ENCODE measurements around the gene NFATC2IP. TPM values are rescaled to one million over a fixed set of nuclear protein-coding genes. Genes with fewer than 3 reads are reported as not detected.

NFATC2IP gene
- total RNA-seq, 2 experiments from 2014 or later = 115 to 117 TPM

GRCh38 chr16:28983644-28984043, 32.9 kb downstream of the NFATC2IP start:
- H3K36me3 Mint-ChIP-seq = peaks cover 64% of the 10 kb centered on the region
- H3K27me3 Mint-ChIP-seq = no peaks in the 10 kb centered on the region
- POLR2A ChIA-PET = interaction anchor here (0.6 to 7.6 kb wide), 7 partner anchors 8 to 46 kb away, joined by 3 to 62 read pairs (median 5); partner anchors contain the start of gene SPNS1
- H3K9me3 Mint-ChIP-seq = peaks cover 5% of the 10 kb centered on the region
- DNase-seq = no peak
- peak overlapping the region; percentile 95 for H3K27ac Mint-ChIP-seq
- H3K4me3 Mint-ChIP-seq = peak overlapping the region; percentile 95
- peaks cover 25% of the 10 kb centered on the region for H3K4me1 Mint-ChIP-seq
- ATAC-seq (ENCODE audit: low read depth) = no peak

DNA sequence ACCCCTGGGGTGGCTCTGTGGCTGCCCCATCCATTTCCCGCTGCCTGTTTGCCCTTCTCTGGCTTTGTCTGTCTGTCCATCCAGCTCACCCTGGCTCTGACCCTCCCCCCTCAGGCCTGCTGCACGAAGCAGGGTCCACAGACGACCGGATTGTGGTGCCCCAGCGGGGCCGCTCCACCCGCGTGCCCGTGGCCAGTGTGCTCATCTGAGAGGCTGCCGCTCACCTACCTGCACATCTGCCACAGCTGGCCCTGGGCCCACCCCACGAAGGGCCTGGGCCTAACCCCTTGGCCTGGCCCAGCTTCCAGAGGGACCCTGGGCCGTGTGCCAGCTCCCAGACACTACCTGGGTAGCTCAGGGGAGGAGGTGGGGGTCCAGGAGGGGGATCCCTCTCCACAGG, 33.4 kb downstream of the NFATC2IP start:
- Mint-ChIP-seq H3K36me3 (peaks cover 66% of the 10 kb centered on the region), H3K27ac (peak overlapping the region; percentile 95), H3K9me3 (peaks cover 5% of the 10 kb centered on the region), H3K27me3 (no peaks in the 10 kb centered on the region), H3K4me3 (peak overlapping the region; percentile 95), H3K4me1 (peaks cover 29% of the 10 kb centered on the region)
- ATAC-seq (ENCODE audit: low read depth) (no peak), DNase-seq (no peak)
- POLR2A ChIA-PET = interaction anchor here (0.6 to 7.6 kb wide), 7 partner anchors 9 to 45 kb away, joined by 3 to 62 read pairs (median 13); partner anchors contain the start of gene SPNS1

DNA sequence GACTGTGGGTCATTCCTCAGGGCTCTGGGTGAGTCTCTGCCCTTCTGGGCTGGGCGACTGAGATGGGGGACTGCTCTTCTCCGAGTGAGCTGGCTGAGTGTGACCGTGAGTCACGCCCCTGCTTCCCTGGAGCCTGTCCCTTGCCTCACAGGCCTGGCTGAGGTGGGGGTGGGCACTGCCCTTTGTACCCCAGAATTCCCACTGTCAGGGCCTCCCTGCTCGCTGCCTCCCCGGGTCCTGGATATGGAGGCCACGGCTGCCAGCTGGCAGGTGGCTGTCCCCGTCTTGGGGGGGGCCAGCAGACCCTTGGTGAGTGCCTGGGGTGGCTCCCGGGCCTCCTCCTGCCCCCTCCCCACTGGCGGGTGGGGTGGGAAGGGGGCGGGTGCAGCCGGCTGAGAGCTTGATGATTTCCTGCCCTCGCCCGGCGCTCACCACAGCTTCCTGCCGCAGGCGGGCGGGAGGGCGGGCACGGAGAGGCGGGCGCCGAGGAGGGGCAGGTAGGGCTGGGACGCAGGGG, 33.9 kb downstream of the NFATC2IP start, which contains the start of gene LAT:
Gene LAT (plus strand): TSS at position 434 of the 517 bp plus-strand sequence. CDS start 366 bp downstream, outside the sequence.
- Mint-ChIP-seq H3K4me1 (peaks cover 35% of the 10 kb centered on the region), H3K9me3 (peaks cover 5% of the 10 kb centered on the region), H3K4me3 (peak within 1 kb of the TSS; percentile 95), H3K36me3 (peaks cover 71% of the 10 kb centered on the region), H3K27me3 (no peaks in the 10 kb centered on the region), H3K27ac (peak within 1 kb of the TSS; percentile 98)
- peak; percentile 86 for DNase-seq
- ATAC-seq (ENCODE audit: low read depth) = peak; percentile 60
- POLR2A ChIA-PET = interaction anchor here (0.8 to 7.6 kb wide), 10 partner anchors 9 to 989 kb away, joined by 3 to 62 read pairs (median 6); partner anchors contain the start of genes SPNS1 and TUFM

DNA sequence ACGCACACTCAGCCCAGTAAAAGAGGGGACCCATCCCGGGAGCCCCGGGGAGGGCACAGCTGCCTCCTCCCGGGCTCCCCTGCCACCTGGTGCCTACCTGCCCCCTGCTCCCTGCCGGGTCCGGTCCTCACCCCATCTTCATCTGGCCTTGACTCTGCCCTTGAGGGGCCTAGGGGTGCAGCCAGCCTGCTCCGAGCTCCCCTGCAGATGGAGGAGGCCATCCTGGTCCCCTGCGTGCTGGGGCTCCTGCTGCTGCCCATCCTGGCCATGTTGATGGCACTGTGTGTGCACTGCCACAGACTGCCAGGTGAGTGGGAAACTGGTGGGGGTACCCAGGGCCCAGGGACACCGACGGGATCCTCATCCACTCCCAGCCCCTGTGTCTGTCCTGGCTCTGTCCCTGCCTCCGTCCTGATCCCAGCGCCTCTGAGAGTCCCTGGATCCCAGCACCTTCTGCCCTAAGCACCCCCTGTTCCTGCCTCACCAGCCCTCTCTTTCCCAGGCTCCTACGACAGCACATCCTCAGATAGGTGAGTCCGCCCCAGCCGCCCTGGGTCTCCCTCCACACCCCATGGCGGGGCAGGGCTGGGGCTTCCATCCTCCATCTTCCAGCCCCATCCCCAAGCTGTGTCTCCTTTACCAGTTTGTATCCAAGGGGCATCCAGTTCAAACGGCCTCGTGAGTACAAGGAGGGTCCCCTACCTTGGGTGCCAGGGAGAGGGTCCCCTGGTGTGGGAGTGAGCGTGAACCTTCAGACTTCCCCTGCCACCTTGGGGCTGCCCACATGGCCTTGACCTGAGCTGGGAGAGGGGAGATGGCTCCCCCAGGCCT, 34.7 kb downstream of the NFATC2IP start:
- peaks cover 42% of the 10 kb centered on the region for H3K4me1 Mint-ChIP-seq
- H3K9me3 Mint-ChIP-seq = peaks cover 5% of the 10 kb centered on the region
- H3K27me3 Mint-ChIP-seq = no peaks in the 10 kb centered on the region
- peaks cover 76% of the 10 kb centered on the region for H3K36me3 Mint-ChIP-seq
- peak overlapping the region; percentile 98 for H3K27ac Mint-ChIP-seq
- POLR2A ChIA-PET = interaction anchor here (0.6 to 7.9 kb wide), 13 partner anchors 10 to 988 kb away, joined by 3 to 62 read pairs (median 6); partner anchors contain the start of genes SPNS1 and TUFM
- peak overlapping the region; percentile 95 for H3K4me3 Mint-ChIP-seq
- peak; percentile 26 for ATAC-seq (ENCODE audit: low read depth)
- DNase-seq = no peak

GRCh38 chr16:28986046-28986445, 35.3 kb downstream of the NFATC2IP start:
- peak overlapping the region; percentile 98 for H3K27ac Mint-ChIP-seq
- peak overlapping the region; percentile 95 for H3K4me3 Mint-ChIP-seq
- H3K9me3 Mint-ChIP-seq = peaks cover 5% of the 10 kb centered on the region
- H3K36me3 Mint-ChIP-seq = peaks cover 74% of the 10 kb centered on the region
- POLR2A ChIA-PET = interaction anchor here (0.6 to 7.9 kb wide), 8 partner anchors 11 to 88 kb away, joined by 4 to 62 read pairs (median 8); partner anchors contain the start of gene SPNS1
- H3K4me1 Mint-ChIP-seq = peaks cover 47% of the 10 kb centered on the region
- DNase-seq (no peak), ATAC-seq (ENCODE audit: low read depth) (no peak)
- no peaks in the 10 kb centered on the region for H3K27me3 Mint-ChIP-seq

DNA sequence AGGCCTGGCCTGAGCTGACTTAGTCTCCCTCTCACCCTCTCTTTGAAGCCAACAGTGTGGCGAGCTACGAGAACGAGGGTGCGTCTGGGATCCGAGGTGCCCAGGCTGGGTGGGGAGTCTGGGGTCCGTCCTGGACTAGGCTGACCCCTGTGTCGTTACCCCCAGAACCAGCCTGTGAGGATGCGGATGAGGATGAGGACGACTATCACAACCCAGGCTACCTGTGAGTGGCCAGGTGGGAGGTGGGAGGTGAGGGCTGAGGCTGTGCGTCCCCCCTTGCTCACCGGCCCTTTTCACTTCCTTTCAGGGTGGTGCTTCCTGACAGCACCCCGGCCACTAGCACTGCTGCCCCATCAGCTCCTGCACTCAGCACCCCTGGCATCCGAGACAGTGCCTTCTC, 35.8 kb downstream of the NFATC2IP start:
- Mint-ChIP-seq H3K4me3 (peak overlapping the region; percentile 95), H3K27ac (peak overlapping the region; percentile 98), H3K9me3 (peaks cover 5% of the 10 kb centered on the region), H3K36me3 (peaks cover 72% of the 10 kb centered on the region), H3K4me1 (peaks cover 47% of the 10 kb centered on the region), H3K27me3 (no peaks in the 10 kb centered on the region)
- ATAC-seq (ENCODE audit: low read depth) = no peak
- DNase-seq = no peak
- POLR2A ChIA-PET = interaction anchor here (0.6 to 7.9 kb wide), 6 partner anchors 11 to 88 kb away, joined by 4 to 62 read pairs (median 12); partner anchors contain the start of gene SPNS1

- Mint-ChIP-seq H3K27me3 (no peaks in the 10 kb centered on the region), H3K4me3 (peak overlapping the region; percentile 95), H3K9me3 (peaks cover 1% of the 10 kb centered on the region), H3K4me1 (peaks cover 50% of the 10 kb centered on the region), H3K36me3 (peaks cover 69% of the 10 kb centered on the region), H3K27ac (peak overlapping the region; percentile 98)
- DNase-seq (no peak), ATAC-seq (ENCODE audit: low read depth) (no peak)
- POLR2A ChIA-PET = interaction anchor here (0.6 to 7.9 kb wide), 7 partner anchors 12 to 657 kb away, joined by 3 to 62 read pairs (median 5); partner anchors contain the start of gene SPNS1
These were observed 36.6 kb downstream of the NFATC2IP start for GRCh38 chr16:28987170-28987853.

DNA sequence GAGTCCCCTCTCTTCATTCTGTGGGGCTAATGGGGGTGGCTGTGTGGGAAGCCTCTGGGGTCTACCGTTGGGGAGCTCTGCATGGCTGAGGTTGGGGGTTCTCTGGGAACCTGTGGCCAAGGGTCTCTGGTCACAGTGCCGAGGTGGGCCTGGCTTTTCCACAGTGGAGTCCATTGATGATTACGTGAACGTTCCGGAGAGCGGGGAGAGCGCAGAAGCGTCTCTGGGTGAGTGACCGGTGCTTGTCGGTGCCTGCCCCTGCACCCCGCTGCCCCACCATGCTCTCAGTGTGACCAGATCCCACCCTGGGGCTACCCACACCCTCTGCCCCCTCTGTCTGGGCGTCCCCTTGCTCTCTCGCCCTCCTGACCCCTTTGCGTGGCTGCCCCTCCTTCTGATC, 38.6 kb downstream of the NFATC2IP start:
- peak overlapping the region; percentile 95 for H3K4me3 Mint-ChIP-seq
- peaks cover 1% of the 10 kb centered on the region for H3K9me3 Mint-ChIP-seq
- H3K27me3 Mint-ChIP-seq = no peaks in the 10 kb centered on the region
- ATAC-seq (ENCODE audit: low read depth) = no peak
- H3K36me3 Mint-ChIP-seq = peaks cover 52% of the 10 kb centered on the region
- peaks cover 41% of the 10 kb centered on the region for H3K4me1 Mint-ChIP-seq
- no peak for DNase-seq
- H3K27ac Mint-ChIP-seq = peak overlapping the region; percentile 98
- POLR2A ChIA-PET = interaction anchor here (0.8 to 7.9 kb wide), 5 partner anchors 11 to 36 kb away, joined by 3 to 62 read pairs (median 4); partner anchors contain the start of gene SPNS1

GRCh38 chr16:28990375-28991040, 39.8 kb downstream of the NFATC2IP start:
- POLR2A ChIA-PET = interaction anchor here (0.8 to 7.9 kb wide), 4 partner anchors 15 to 35 kb away, joined by 3 to 62 read pairs (median 32); partner anchors contain the start of gene SPNS1
- peak; percentile 63 for ATAC-seq (ENCODE audit: low read depth)
- no peak for DNase-seq
- H3K9me3 Mint-ChIP-seq = peaks cover 1% of the 10 kb centered on the region
- H3K27ac Mint-ChIP-seq = peak overlapping the region; percentile 94
- peak overlapping the region; percentile 95 for H3K4me3 Mint-ChIP-seq
- peaks cover 49% of the 10 kb centered on the region for H3K36me3 Mint-ChIP-seq
- no peaks in the 10 kb centered on the region for H3K27me3 Mint-ChIP-seq
- peaks cover 39% of the 10 kb centered on the region for H3K4me1 Mint-ChIP-seq

GRCh38 chr16:28991687-28992086, 41.0 kb downstream of the NFATC2IP start:
- H3K9me3 Mint-ChIP-seq = peaks cover 1% of the 10 kb centered on the region
- DNase-seq (no peak), ATAC-seq (ENCODE audit: low read depth) (no peak)
- no peak overlapping the region for H3K27ac Mint-ChIP-seq
- peaks cover 38% of the 10 kb centered on the region for H3K36me3 Mint-ChIP-seq
- POLR2A ChIA-PET = interaction anchor here (0.7 to 7.9 kb wide), 3 partner anchors 11 to 18 kb away, joined by 4 to 60 read pairs (median 6); no protein-coding TSS in a partner anchor
- H3K4me3 Mint-ChIP-seq = no peak overlapping the region
- peaks cover 39% of the 10 kb centered on the region for H3K4me1 Mint-ChIP-seq
- no peaks in the 10 kb centered on the region for H3K27me3 Mint-ChIP-seq

DNA sequence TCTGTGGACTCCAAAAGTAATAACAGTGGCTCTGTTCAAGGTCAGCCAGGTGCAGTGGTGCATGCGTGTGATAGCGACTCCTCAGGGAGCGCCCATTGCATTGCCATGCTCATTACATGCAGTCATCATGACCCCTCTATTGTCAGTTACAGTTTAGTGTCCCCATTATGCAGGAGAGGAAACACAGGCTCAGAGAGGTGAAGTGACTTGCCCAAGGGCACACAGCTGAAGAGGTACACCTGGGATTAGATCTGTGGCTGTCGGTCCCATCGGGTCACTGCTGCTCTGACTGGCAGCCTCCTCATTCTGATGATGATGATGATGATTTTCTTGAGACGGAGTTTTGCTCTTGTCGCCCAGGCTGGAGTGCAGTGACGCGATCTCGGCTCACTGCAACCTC, 41.8 kb downstream of the NFATC2IP start:
- no peak for ATAC-seq (ENCODE audit: low read depth)
- no peaks in the 10 kb centered on the region for H3K9me3 Mint-ChIP-seq
- POLR2A ChIA-PET = interaction anchor here (0.7 to 7.9 kb wide), 3 partner anchors 11 to 19 kb away, joined by 4 to 60 read pairs (median 6); no protein-coding TSS in a partner anchor

DNA sequence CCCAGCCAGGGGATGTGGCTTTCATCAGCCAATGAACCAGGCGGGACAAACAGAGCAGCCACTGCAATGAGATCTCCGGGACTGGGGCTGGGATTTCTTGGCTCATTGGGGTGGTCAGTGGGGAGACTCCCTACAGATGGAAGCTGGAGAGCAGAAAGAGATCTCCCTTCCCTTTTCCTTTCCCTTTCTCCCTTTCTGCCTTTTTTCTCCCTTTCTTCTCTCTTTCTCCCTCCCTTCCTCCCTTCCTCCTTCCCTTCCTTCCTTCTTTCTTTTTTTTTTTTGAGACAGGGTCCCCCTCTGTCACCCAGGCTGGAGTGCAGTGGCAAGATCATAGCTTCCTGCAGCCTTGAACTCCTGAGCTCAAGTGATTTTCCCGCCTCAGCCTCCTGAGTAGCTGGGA, 48.1 kb downstream of the NFATC2IP start:
- Mint-ChIP-seq H3K27ac (peak overlapping the region; percentile 33), H3K9me3 (no peaks in the 10 kb centered on the region), H3K36me3 (no peaks in the 10 kb centered on the region), H3K4me3 (no peak overlapping the region), H3K4me1 (peaks cover 5% of the 10 kb centered on the region), H3K27me3 (no peaks in the 10 kb centered on the region)
- ATAC-seq (ENCODE audit: low read depth) = no peak
- POLR2A ChIA-PET = interaction anchor here (0.6 to 2.0 kb wide), 4 partner anchors 9 to 14 kb away, joined by 3 to 6 read pairs (median 4); partner anchors contain the start of gene LAT
- no peak for DNase-seq

More for the DNA sequence above, 41.8 kb downstream of the NFATC2IP start:
- H3K4me3 Mint-ChIP-seq = no peak overlapping the region
- no peaks in the 10 kb centered on the region for H3K27me3 Mint-ChIP-seq
- H3K4me1 Mint-ChIP-seq = peaks cover 35% of the 10 kb centered on the region
- H3K36me3 Mint-ChIP-seq = peaks cover 33% of the 10 kb centered on the region
- H3K27ac Mint-ChIP-seq = no peak overlapping the region
- DNase-seq = no peak

Data from activated naive CD8-positive, alpha-beta T cell treated with anti-CD3 and anti-CD28 coated beads, Interleukin-2, amount 10 ng/mL, durations not matched to agents 7 days and 5 days (primary cell).